GM19452 (cell line): ENCODE results near the gene POFUT2.

Experiments
- ATAC-seq: cut with Tn5 transposase; IDR thresholded peaks from one replicate; pipeline ENCODE4 v1.9.1; 2021; ENCODE audit not compliant: unreplicated experiment

Gene POFUT2

DNA sequence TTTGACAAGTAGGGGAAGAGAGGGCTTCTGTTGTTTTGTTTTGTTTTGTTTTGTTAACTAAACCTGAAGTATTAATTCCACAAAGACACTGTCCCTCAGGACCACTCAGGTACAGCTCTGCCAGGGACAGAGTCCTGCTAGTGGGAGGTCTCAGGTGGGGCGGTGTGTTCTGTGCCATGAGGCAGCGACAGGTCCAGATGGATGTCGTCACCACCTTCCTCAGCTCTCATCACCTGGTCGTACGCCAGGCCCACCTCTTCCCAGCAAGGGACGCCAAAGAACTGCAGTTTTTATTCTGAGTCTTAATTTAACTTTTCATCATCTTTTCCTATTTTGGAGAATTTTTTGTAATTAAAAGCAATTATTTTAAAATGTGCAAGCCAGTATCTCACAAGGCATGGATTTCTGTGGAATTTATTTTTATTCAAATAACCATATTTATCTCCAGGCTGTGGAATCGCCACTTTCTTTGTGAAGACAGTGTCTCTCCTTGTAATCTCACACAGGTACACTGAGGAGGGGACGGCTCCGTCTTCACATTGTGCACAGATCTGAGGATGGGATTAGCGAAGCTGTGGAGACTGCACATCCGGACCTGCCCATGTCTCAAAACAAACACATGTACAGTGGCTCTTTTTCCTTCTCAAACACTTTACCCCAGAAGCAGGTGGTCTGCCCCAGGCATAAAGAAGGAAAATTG lies 62.5 kb downstream of the POFUT2 start:
- no peak for ATAC-seq

DNA sequence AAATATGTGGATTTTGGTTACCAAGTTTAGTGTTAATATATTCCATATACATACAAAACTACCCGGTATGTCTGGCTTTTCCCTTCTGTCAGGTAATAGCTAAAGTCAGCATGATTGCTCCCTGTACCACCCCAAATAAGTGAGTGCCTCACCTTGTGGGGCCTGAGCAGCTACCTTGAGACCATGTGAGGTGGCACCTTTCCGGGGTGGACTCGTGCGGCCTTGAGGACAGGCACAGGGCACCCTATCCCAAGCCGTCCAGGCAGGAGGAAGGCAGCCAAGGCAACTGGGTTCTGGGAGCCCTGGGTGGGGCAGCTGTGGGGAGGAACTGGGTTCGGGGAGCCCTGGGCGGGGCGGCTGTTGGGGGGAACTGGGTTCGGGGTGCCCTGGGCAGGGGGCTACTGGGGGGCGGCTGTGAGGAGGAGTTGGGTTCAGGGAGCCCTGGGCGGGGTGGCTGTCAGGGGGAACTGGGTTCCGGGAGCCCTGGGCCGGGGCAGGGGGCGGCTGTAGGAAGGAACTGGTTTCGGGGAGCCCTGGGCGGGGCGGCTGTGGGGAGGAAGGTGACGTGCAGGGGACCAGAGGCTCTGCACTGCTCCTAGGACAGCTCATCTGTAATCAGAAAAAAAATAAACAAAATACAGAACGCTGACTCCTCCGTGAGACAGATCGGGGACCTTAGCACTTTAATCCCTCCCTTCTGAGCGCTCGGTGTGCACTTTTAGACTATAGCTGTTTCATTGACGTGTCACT lies 63.3 kb downstream of the POFUT2 start:
- no peak for ATAC-seq

DNA sequence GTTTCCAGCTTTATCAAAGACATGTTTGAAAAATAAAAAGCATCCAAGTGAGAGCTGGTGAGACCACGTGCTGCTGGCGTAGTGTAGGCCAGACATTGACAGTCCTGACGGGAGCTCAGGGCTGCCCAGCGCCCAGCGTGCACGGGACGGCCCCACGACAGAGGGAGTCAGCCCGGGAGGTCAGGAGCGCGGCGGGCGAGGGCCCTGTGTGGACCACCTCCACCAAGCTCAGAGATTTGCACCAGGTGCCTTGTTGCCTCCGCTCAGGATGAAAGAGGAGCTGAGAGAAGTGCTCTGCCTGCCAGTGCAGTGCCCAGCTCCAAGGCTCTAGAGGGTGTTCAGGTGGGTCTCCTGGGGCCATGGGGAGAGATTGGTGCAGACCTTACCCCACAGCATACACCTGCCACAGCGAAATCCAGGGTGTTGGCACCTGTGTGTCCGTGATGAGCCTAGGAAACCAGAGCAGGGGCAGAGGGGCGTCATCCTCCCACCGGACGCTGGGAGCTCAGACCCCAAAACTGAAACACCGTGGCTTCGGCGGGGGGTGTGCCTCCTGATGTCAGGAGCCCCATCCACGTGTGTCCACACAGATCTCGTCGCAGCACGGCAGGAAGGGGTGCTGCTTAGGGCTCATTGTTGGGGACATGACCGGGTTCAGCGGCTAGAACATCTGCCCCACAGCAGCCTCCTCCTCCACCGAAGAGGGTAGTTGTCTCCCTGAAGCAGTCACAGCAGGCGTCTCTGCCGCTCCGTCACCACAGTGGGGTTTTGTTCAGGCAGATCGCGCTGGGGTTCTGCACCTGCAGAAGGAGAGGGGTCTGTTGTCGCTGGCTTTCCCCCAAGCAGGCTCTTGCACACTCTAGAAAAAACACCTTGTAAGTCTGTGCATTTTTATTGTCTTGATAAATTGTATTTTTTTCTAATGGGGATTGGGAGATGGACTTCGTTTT lies 64.2 kb downstream of the POFUT2 start:
- ATAC-seq = no peak

DNA sequence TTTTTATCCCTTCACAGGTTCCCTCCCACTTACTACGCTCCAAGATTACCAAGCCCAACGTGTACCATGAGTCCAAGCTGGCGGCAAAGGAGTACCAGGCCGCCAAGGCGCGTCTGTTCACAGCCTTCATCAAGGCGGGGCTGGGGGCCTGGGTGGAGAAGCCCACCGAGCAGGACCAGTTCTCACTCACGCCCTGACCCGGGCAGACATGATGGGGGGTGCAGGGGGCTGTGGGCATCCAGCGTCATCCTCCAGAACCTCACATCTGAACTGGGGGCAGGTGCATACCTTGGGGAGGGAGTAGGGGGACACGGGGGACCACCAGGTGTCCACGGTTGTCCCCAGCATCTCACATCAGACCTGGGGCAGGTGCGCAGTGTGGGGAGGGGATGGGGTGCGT lies 65.7 kb downstream of the POFUT2 start:
- no peak for ATAC-seq

DNA sequence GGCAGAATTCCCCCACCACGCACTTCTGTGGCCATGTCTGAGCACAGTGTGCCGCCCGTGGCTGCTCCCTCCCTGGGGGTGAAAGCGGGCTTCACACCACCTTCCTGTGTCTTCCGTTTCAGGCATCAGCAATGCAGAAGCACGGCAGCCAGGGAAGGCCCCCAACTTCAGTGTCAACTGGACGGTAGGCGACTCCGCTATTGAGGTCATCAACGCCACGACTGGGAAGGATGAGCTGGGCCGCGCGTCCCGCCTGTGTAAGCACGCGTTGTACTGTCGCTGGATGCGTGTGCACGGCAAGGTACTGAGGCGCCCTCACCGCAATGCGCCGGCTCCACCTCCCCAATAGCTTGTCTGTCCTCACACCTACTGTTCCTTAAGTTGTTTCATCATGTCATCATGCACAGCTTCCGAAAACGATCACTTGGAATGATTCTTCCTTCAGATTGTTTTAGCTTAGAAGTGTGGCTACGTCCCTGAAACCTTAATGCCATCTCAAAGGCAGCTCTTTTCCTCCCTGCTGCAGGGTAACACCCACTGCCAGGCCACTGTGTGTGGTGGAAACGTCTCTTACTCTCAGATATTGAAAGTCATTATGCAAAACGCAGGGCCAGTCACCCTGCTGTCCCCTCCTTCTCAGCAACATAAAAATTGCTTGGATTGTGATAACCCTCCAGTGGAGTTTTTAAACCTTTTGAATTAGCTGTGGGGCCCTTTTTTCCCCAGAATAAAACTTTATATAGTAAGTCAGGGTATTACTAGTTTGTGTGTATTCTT lies 66.8 kb downstream of the POFUT2 start:
- no peak for ATAC-seq

DNA sequence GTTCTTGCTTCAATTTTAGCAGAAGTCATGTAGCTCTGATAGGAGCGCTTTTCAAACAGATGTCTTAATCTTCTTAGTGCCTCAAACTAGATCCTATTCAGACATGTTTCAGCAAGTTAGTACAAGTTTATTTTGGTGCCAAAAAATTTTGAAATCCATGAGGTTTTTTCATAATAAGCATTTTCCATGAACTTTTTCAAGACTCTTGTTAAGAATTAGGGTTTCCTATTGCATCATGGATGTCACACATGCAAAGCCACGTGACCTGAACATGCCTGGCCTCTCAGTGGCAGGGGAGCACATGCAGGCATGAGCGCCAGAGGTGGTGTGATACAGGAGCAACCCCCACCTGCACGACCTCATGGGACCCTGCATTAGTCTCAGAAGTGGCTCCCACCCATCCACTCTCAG lies 67.6 kb downstream of the POFUT2 start:
- ATAC-seq = no peak

DNA sequence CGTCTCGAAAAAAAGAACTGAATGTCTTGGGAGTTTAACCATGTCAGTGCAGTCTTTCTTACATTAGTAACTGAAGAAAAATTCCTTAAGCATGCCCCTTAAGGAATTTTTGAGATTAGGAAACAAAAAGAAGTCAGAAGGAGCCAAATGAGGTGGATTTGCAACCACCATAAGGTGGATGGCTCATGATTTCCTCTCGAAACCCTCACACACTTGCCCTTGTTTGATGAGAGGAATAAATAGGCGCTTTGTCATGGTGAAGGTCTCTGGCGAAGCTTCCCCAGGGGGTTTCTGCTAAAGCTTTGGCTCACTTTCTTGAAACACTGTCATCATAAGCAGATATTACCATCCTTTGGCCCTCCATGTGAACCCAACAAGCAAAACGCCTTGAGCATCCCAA lies 68.2 kb downstream of the POFUT2 start:
- no peak for ATAC-seq

DNA sequence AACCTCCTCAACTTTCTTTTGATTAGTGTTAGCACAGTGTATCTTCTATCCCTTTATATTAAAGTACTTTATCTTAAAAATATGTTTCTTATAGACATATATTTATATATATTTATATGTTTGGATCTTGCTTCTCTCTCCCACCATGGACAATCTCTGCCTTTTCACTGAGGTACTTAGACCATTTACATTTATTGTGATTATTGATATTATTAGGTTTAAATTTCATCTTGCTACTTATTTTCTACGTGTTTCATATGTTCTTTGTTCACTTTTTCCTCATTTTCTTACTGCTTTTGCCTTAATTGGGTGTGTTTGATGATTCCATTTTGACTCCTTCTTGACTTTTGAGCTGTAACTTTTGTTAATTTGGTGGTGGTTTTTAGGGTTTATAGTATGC lies 70.7 kb downstream of the POFUT2 start:
- no peak for ATAC-seq

DNA sequence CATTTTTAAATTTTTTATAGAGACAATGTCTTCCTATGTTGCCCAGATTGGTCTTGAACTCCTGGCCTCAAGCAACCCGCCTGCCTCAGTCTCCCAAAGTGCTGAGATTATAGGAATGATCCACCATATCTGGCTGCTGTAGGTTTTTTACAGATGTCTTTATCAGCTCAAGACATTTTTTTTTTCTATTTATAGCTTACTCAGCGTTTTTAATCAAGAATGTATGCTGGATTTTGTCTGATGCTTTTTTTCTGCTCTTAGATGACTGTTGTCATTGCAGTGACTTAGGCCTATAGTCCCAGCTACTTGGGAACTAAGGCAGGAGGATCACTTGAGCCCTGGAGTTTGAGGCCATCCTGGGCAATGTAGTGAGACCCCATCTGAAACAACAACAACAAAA lies 72.5 kb downstream of the POFUT2 start:
- no peak for ATAC-seq
